Chondrocyte (in vitro differentiated cells): ENCODE data around the gene TTC28. TPM values are rescaled to one million over a fixed set of nuclear protein-coding genes. Genes with fewer than 3 reads are reported as not detected.

Experiments
- DNase-seq: peaks from one replicate; pipeline ENCODE4 v3.0.0; 2021; ENCODE audit warnings: mixed read lengths, low spot score
- H3K27ac Mint-ChIP-seq: one replicate; pipeline ENCODE4 v1.8.0; 2021; ENCODE audit warnings: mild to moderate bottlenecking, moderate library complexity, mixed read lengths; ENCODE audit not compliant: unreplicated experiment
- H3K27me3 Mint-ChIP-seq: 2 replicates; pipeline ENCODE4 v1.8.0; 2021; ENCODE audit warnings: low read depth, mixed read lengths
- H3K36me3 Mint-ChIP-seq: 2 replicates; pipeline ENCODE4 v1.8.0; 2021; ENCODE audit warnings: low read depth, mixed read lengths
- H3K4me1 Mint-ChIP-seq: 2 replicates; pipeline ENCODE4 v1.8.0; 2021; ENCODE audit warnings: low read depth, mild to moderate bottlenecking, mixed read lengths
- H3K4me3 Mint-ChIP-seq: one replicate; pipeline ENCODE4 v1.8.0; 2021; ENCODE audit warnings: mild to moderate bottlenecking, moderate library complexity, mixed read lengths; ENCODE audit not compliant: unreplicated experiment
- H3K9me3 Mint-ChIP-seq: 2 replicates; pipeline ENCODE4 v1.8.0; 2021; ENCODE audit warnings: low read depth, mixed read lengths
- CTCF ChIP-seq: fragments of 200-600 bp; sonication (generic); IDR thresholded peaks from 2 replicates; pipeline ENCODE4 v1.5.0; 2021; ENCODE audit warnings: antibody characterized with exemption, mild to moderate bottlenecking, moderate library complexity
- total RNA-seq: library from RNA; stranded (reverse); gene quantifications from 3 replicates; pipeline ENCODE4 v1.2.1, GENCODE V29; 2021

TTC28 gene
- total RNA-seq, 1 donor from 2014 or later: 38.3 TPM

DNA sequence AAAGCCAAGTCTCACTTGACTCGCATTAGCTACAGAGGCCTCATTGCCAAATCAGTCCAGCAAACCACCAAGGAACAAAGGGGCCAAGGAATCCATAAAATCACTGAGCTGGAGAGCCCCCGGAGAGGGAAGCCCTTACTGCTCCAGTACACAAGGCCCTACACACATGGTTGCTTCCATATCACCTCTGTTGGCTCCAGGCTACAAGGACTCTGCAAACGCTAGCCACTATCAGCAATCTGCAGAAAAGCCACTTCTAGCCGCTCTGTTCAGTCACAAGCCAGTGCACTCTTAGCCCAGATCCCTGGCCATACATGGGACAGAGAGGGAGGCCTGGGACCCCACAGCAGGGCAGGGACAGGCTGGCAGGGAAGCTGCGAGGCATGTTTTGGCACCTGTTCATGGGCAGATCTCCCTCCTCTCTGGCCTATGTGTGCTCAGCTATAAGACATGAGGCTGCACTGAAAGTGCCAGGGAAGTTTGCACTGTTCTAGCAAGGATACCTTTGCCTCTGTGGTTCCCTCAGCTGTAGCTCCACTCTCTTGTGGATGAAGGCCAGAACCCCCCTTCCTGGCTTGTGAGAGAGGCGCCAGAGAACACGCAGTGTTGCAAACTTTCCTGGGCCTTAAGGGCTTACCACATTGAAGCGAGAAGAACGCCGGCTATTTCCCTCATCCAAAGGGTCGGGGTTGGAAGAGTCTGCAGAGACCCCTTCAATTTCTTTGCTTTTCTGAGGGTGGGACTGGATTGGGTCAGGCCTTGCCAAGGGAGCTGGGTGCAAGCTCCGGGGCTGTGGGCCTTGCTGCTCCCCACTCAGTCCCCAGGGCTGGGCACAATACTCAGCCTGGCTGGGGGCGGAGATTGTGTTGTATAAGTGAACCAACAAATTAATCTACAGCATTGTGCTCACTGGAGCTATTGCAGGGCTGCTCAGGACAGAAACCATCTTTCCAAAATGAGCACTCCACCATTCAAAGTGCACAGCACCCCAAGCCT is 651.9 kb downstream of the TTC28 start:
- no peak for DNase-seq
- no peaks in the 10 kb centered on the region for H3K9me3 Mint-ChIP-seq
- H3K27me3 Mint-ChIP-seq: no peaks in the 10 kb centered on the region
- peaks cover 11% of the 10 kb centered on the region for H3K4me1 Mint-ChIP-seq
- no peak overlapping the region for H3K4me3 Mint-ChIP-seq
- no peak overlapping the region for H3K27ac Mint-ChIP-seq
- no peak for TF ChIP-seq CTCF
- H3K36me3 Mint-ChIP-seq: peaks cover 9% of the 10 kb centered on the region

GRCh38 chr22:28025866-28026575 is 653.6 kb downstream of the TTC28 start:
- no peak for TF ChIP-seq CTCF
- Mint-ChIP-seq H3K36me3 (peaks cover 9% of the 10 kb centered on the region), H3K27ac (no peak overlapping the region), H3K9me3 (no peaks in the 10 kb centered on the region), H3K27me3 (no peaks in the 10 kb centered on the region), H3K4me1 (peaks cover 13% of the 10 kb centered on the region), H3K4me3 (no peak overlapping the region)
- no peak for DNase-seq

GRCh38 chr22:28025333-28025732 is 654.3 kb downstream of the TTC28 start:
- no peak for TF ChIP-seq CTCF
- DNase-seq: no peak
- no peaks in the 10 kb centered on the region for H3K9me3 Mint-ChIP-seq
- H3K27ac Mint-ChIP-seq: no peak overlapping the region
- peaks cover 20% of the 10 kb centered on the region for H3K4me1 Mint-ChIP-seq
- H3K27me3 Mint-ChIP-seq: no peaks in the 10 kb centered on the region
- peaks cover 9% of the 10 kb centered on the region for H3K36me3 Mint-ChIP-seq
- no peak overlapping the region for H3K4me3 Mint-ChIP-seq

DNA sequence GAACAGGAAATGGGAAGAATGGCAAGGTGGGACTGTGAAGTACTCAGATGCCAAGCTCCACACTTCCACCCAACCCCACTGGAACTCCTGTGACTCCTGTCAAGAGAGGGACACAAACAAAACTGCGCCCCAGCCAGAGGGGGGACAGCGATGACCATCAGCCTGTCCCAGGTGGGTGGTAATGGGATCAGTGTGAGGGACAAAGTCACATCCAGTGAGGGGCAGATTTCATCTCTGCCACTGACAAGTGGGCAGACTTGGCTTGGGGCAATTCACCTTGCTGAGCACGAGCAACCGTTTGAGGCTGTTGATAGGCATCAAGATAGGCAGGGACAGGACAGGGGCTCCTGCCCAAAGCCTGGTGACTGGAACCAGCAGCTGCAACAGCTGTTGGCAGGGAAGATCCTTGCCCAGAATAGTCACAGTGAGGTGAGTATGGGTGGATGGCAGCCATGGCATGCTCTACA is 655.2 kb downstream of the TTC28 start:
- Mint-ChIP-seq H3K4me3 (no peak overlapping the region), H3K27ac (no peak overlapping the region), H3K4me1 (peaks cover 20% of the 10 kb centered on the region), H3K27me3 (no peaks in the 10 kb centered on the region), H3K9me3 (no peaks in the 10 kb centered on the region), H3K36me3 (peaks cover 8% of the 10 kb centered on the region)
- no peak for TF ChIP-seq CTCF
- no peak for DNase-seq

DNA sequence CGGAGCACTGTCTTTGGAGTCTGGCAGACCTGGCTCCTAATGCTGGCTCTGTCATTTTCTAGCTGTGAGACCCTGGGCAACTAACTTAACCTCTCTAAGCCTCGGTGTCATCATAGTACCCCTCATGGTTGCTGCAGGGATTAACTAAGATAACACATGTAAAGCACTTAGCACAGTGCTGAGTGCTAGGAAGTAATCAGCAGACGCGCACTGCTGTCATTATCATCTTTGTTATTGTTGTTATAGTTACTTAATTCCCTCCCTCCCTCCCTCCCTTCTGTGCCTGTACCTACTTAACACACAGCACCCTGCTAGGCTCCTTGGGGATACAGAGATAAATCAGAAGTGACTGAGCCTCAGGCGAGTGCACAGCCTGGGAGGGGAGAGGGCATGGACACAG is 655.9 kb downstream of the TTC28 start:
- H3K27me3 Mint-ChIP-seq: no peaks in the 10 kb centered on the region
- no peak overlapping the region for H3K4me3 Mint-ChIP-seq
- DNase-seq: no peak

More for the DNA sequence above, 655.9 kb downstream of the TTC28 start:
- Mint-ChIP-seq H3K27ac (no peak overlapping the region), H3K4me1 (peaks cover 13% of the 10 kb centered on the region), H3K9me3 (no peaks in the 10 kb centered on the region), H3K36me3 (peaks cover 6% of the 10 kb centered on the region)
- TF ChIP-seq CTCF: no peak
